Vagina (tissue), 2 donors: ENCODE data around the gene IRF8. TPM values are rescaled to one million over a fixed set of nuclear protein-coding genes. Genes with fewer than 3 reads are reported as not detected.

ENCODE experiments used
- DNase-seq, 2 donors: peaks; one replicate each; pipeline ENCODE4 v3.0.0-alpha.2; 2017; ENCODE audit errors: extremely low spot score in 2 of 2
- H3K27ac ChIP-seq: fragments of 200-600 bp; sonication (generic); one replicate; pipeline ENCODE4 v1.5.1; 2019
- H3K27me3 ChIP-seq: fragments of 200-600 bp; sonication (generic); one replicate; pipeline ENCODE4 v1.5.1; 2019
- H3K36me3 ChIP-seq, 2 donors: fragments of 200-600 bp; sonication (generic); one replicate each; pipeline ENCODE4 v1.5.1; 2017 to 2019
- H3K4me1 ChIP-seq: fragments of 200-600 bp; sonication (generic); one replicate; pipeline ENCODE4 v1.5.1; 2019
- H3K4me3 ChIP-seq, 2 donors: fragments of 200-600 bp; sonication (generic); 1 replicate in 1 of 2; 2 replicates in 1 of 2; pipeline ENCODE4 v1.5.1; 2016 to 2019
- H3K9me3 ChIP-seq: fragments of 200-600 bp; sonication (generic); one replicate; pipeline ENCODE4 v1.5.1; 2019
- CTCF ChIP-seq, 3 experiments: fragments of 450-650 bp in 2 of 3; fragments of 200-600 bp in 1 of 3; sonication (generic) in 1 of 3; IDR thresholded peaks; one replicate each; pipeline ENCODE4 v1.5.1; 2017 to 2019; ENCODE audit warnings: antibody characterized with exemption in 3 of 3, mild to moderate bottlenecking in 2 of 3, moderate library complexity in 2 of 3
- POLR2A ChIP-seq, 2 donors: fragments of 450-650 bp; IDR thresholded peaks; one replicate each; pipeline ENCODE4 v1.6.1; 2017; ENCODE audit warnings: antibody characterized with exemption in 2 of 2, mild to moderate bottlenecking in 2 of 2, moderate library complexity in 2 of 2
- POLR2AphosphoS5 ChIP-seq, 2 donors: sonication (generic); formaldehyde crosslinking; IDR thresholded peaks; one replicate each; pipeline ENCODE4 v1.9.0; 2017; ENCODE audit warnings: antibody characterized with exemption in 2 of 2, mild to moderate bottlenecking in 2 of 2, low read depth in 1 of 2; ENCODE audit not compliant: insufficient read depth in 1 of 2
- intact Hi-C: fragments of 100-400 bp; cut with DNase I; formaldehyde crosslinking; loops from one replicate; pipeline ENCODE4 v1.15.1; 2023
- total RNA-seq: library from RNA; depleted of rRNA; stranded (reverse); fragments of >200 nt; gene quantifications from one replicate; pipeline ENCODE4 v1.2.3, GENCODE V29; 2016

IRF8 gene
- total RNA-seq, 1 donor from 2014 or later = 7.6 TPM

GRCh38 chr16:85928401-85928820 lies 29.4 kb downstream of the IRF8 start:
- Histone ChIP-seq H3K9me3 (no peaks in the 10 kb centered on the region), H3K36me3 (no peaks in the 10 kb centered on the region), H3K27me3 (no peaks in the 10 kb centered on the region), H3K27ac (no peak overlapping the region), H3K4me1 (peaks cover 8% of the 10 kb centered on the region), H3K4me3 (no peak overlapping the region)
- intact Hi-C loops = no loop called here
- no peak for DNase-seq
- TF ChIP-seq POLR2AphosphoS5 (IDR thresholded peaks at IDR 0.05; ENCODE audit: insufficient read depth in 1 of 2, low read depth in 1 of 2) (no peak), CTCF (IDR thresholded peaks at IDR 0.05) (no peak), POLR2A (IDR thresholded peaks at IDR 0.05) (no peak)

GRCh38 chr16:85929259-85929721 lies 30.3 kb downstream of the IRF8 start:
- intact Hi-C loops = no loop called here
- DNase-seq = no peak
- TF ChIP-seq POLR2A (IDR thresholded peaks at IDR 0.05) = no peak
- Histone ChIP-seq H3K4me3 (no peak overlapping the region), H3K27me3 (no peaks in the 10 kb centered on the region), H3K27ac (no peak overlapping the region), H3K9me3 (no peaks in the 10 kb centered on the region), H3K36me3 (no peaks in the 10 kb centered on the region), H3K4me1 (peaks cover 8% of the 10 kb centered on the region)

GRCh38 chr16:85930301-85930700 lies 31.3 kb downstream of the IRF8 start:
- intact Hi-C loops = no loop called here
- H3K27me3 ChIP-seq = no peaks in the 10 kb centered on the region
- no peaks in the 10 kb centered on the region for H3K4me1 ChIP-seq
- no peaks in the 10 kb centered on the region for H3K36me3 ChIP-seq
- no peak for TF ChIP-seq POLR2A (IDR thresholded peaks at IDR 0.05)
- TF ChIP-seq CTCF (IDR thresholded peaks at IDR 0.05) = no peak
- TF ChIP-seq POLR2AphosphoS5 (IDR thresholded peaks at IDR 0.05; ENCODE audit: insufficient read depth in 1 of 2, low read depth in 1 of 2) = no peak
- H3K27ac ChIP-seq = no peak overlapping the region
- H3K9me3 ChIP-seq = no peaks in the 10 kb centered on the region
- no peak overlapping the region for H3K4me3 ChIP-seq
- DNase-seq = no peak

- TF ChIP-seq POLR2A (IDR thresholded peaks at IDR 0.05) (no peak), POLR2AphosphoS5 (IDR thresholded peaks at IDR 0.05; ENCODE audit: insufficient read depth in 1 of 2, low read depth in 1 of 2) (no peak), CTCF (IDR thresholded peaks at IDR 0.05) (no peak)
- no peaks in the 10 kb centered on the region for H3K27me3 ChIP-seq
- no peaks in the 10 kb centered on the region for H3K36me3 ChIP-seq
- no peak for DNase-seq
- H3K27ac ChIP-seq = no peak overlapping the region
- H3K4me3 ChIP-seq = no peak overlapping the region
- H3K4me1 ChIP-seq = no peaks in the 10 kb centered on the region
- intact Hi-C loops = no loop called here
- no peaks in the 10 kb centered on the region for H3K9me3 ChIP-seq
Observed at GRCh38 chr16:85931596-85932402, 32.8 kb downstream of the IRF8 start.

GRCh38 chr16:85934210-85934609 lies 35.2 kb downstream of the IRF8 start:
- TF ChIP-seq CTCF (IDR thresholded peaks at IDR 0.05) (no peak), POLR2AphosphoS5 (IDR thresholded peaks at IDR 0.05; ENCODE audit: insufficient read depth in 1 of 2, low read depth in 1 of 2) (no peak)
- Histone ChIP-seq H3K9me3 (no peaks in the 10 kb centered on the region), H3K4me1 (no peaks in the 10 kb centered on the region), H3K27me3 (no peaks in the 10 kb centered on the region), H3K36me3 (no peaks in the 10 kb centered on the region), H3K4me3 (no peak overlapping the region), H3K27ac (no peak overlapping the region)
- DNase-seq = no peak
- intact Hi-C loops = no loop called here
